Right atrium auricular region (tissue), 2 donors: ENCODE measurements around the gene FOXN1. TPM values are rescaled to one million over a fixed set of nuclear protein-coding genes. Genes with fewer than 3 reads are reported as not detected.

Source experiments
- DNase-seq: peaks from one replicate; pipeline ENCODE4 v3.0.0-alpha.2; 2019; ENCODE audit warnings: low spot score
- H3K27ac ChIP-seq, 2 donors: fragments of 200-600 bp; sonication (generic); 1 replicate in 1 of 2; 2 replicates in 1 of 2; pipeline ENCODE4 v1.5.1; 2016 to 2019
- H3K27me3 ChIP-seq, 2 donors: fragments of 200-600 bp; sonication (generic); one replicate each; pipeline versions ENCODE4 v1.5.1 to v1.6.0; 2017 to 2019
- H3K36me3 ChIP-seq: fragments of 200-600 bp; sonication (generic); one replicate; pipeline ENCODE4 v1.5.1; 2016
- H3K4me1 ChIP-seq, 2 donors: fragments of 200-600 bp; sonication (generic); one replicate each; pipeline versions ENCODE4 v1.5.1 to v1.6.0; 2017 to 2019
- H3K4me3 ChIP-seq, 2 donors: fragments of 200-600 bp; sonication (generic); 1 replicate in 1 of 2; 2 replicates in 1 of 2; pipeline ENCODE4 v1.5.1; 2017 to 2019; ENCODE audit warnings: mild to moderate bottlenecking in 1 of 2, moderate library complexity in 1 of 2
- H3K9me3 ChIP-seq, 2 donors: fragments of 200-600 bp; sonication (generic); one replicate each; pipeline ENCODE4 v1.5.1; 2019
- CTCF ChIP-seq, 2 donors: fragments of 200-600 bp; sonication (generic); IDR thresholded peaks; one replicate each; pipeline ENCODE4 v1.5.1; 2019; ENCODE audit warnings: antibody characterized with exemption in 2 of 2
- total RNA-seq, 2 donors: library from RNA; depleted of rRNA; stranded (reverse); fragments of >200 nt; gene quantifications; one replicate each; pipeline ENCODE4 v1.1.0, GENCODE V29; 2016

FOXN1 gene
- total RNA-seq, 2 donors from 2014 or later, result not detected

DNA sequence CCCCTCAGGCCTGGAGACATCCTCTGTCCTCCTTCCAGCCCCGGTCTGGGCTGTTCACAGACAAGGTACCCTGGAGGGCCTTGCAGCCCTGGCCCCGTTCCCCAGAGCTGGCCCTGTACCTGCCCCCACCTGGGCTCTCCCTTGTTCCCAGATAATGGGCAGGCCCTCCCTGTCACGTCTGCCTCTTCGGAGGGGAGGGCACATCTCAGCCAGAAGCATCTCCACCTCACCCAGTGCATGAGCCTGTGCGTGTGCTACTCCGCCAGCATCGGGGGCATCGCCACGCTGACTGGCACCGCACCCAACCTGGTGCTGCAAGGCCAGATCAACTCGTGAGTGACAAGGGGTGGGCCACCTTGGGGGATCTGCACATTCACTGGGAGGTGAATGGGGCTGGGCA, 14.9 kb upstream of the FOXN1 start:
- no peak overlapping the region for H3K4me3 ChIP-seq
- no peaks in the 10 kb centered on the region for H3K27me3 ChIP-seq
- no peak for DNase-seq
- H3K27ac ChIP-seq, result no peak overlapping the region
- no peaks in the 10 kb centered on the region for H3K4me1 ChIP-seq
- no peak for TF ChIP-seq CTCF (IDR thresholded peaks at IDR 0.05)
- no peaks in the 10 kb centered on the region for H3K36me3 ChIP-seq
- no peaks in the 10 kb centered on the region for H3K9me3 ChIP-seq

GRCh38 chr17:28491860-28492259, 14.3 kb upstream of the FOXN1 start:
- Histone ChIP-seq H3K9me3 (no peaks in the 10 kb centered on the region), H3K27ac (no peak overlapping the region), H3K36me3 (no peaks in the 10 kb centered on the region), H3K4me1 (no peaks in the 10 kb centered on the region), H3K27me3 (no peaks in the 10 kb centered on the region), H3K4me3 (no peak overlapping the region)
- TF ChIP-seq CTCF (IDR thresholded peaks at IDR 0.05), result no peak
- DNase-seq, result no peak

DNA sequence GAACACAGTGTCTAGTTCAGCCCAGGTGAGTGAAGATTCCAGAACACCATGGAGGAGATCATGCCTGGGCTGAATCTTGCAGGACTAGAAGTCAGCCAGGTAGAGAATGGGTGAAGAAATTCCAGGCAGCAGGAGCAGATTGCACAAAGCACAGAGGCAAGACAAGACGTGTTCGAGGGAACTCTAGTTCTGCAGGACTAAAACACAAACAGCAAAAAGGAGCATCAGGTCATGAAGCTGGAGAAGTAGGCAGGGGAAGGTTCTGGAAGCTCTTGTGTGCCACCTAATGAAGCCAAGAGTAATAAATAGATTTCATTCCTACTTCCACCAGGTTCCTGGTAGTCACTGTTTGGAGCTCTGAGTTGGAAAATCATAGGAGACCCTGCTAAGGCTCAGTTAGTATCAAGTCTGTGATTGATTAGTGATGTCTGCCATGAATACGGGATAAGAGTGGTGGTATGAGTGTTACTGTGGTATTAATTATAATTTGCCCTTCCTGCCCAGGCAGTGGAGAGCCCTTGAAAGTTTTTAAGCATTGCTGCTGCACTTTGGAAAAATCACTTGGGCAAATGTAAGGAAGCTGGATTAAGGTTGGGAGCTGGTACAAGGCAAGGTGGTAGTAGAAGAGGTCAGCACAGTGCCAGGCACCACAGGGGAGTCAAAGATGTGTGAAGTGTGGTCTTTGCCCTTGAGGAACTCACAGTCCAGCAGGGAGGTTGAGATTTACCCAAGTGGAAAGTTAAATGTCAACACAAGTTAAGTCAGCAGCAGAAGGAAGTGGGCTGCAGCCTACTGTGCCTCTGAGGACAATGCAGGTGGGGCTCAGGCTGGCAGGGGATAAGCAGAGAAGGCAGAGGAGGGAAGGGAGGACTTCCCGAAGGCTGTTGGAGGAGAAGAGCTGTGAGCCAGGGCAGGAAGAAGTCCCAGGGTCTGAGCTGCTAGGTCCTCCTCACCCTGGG, 13.5 kb upstream of the FOXN1 start:
- Histone ChIP-seq H3K4me1 (no peaks in the 10 kb centered on the region), H3K27ac (no peak overlapping the region), H3K36me3 (no peaks in the 10 kb centered on the region), H3K9me3 (no peaks in the 10 kb centered on the region), H3K4me3 (no peak overlapping the region), H3K27me3 (no peaks in the 10 kb centered on the region)
- TF ChIP-seq CTCF (IDR thresholded peaks at IDR 0.05), result no peak
- no peak for DNase-seq

- H3K27me3 ChIP-seq, result no peaks in the 10 kb centered on the region
- H3K27ac ChIP-seq, result no peak overlapping the region
- no peak for TF ChIP-seq CTCF (IDR thresholded peaks at IDR 0.05)
- H3K9me3 ChIP-seq, result no peaks in the 10 kb centered on the region
- no peaks in the 10 kb centered on the region for H3K4me1 ChIP-seq
- H3K36me3 ChIP-seq, result no peaks in the 10 kb centered on the region
- DNase-seq, result no peak
- no peak overlapping the region for H3K4me3 ChIP-seq
These were observed 12.7 kb upstream of the FOXN1 start for GRCh38 chr17:28493460-28493859.

- no peak overlapping the region for H3K27ac ChIP-seq
- no peaks in the 10 kb centered on the region for H3K36me3 ChIP-seq
- no peaks in the 10 kb centered on the region for H3K27me3 ChIP-seq
- peak; percentile 62 for DNase-seq
- no peaks in the 10 kb centered on the region for H3K9me3 ChIP-seq
- H3K4me3 ChIP-seq, result no peak overlapping the region
- H3K4me1 ChIP-seq, result no peaks in the 10 kb centered on the region
- TF ChIP-seq CTCF (IDR thresholded peaks at IDR 0.05), result peak; percentile 74 to 89
These were observed 11.5 kb upstream of the FOXN1 start for GRCh38 chr17:28494445-28495188.
